ENCODE data around the gene PAX4. TPM values are rescaled to one million over a fixed set of nuclear protein-coding genes. Genes with fewer than 3 reads are reported as not detected.

Gene PAX4
- total RNA-seq, 2 donors from 2014 or later = not detected

- no peaks in the 10 kb centered on the region for H3K27me3 ChIP-seq
- ATAC-seq = no peak
Observed at GRCh38 chr7:127632276-127632910, 14.5 kb upstream of the PAX4 start.

GRCh38 chr7:127629268-127629854, 11.4 kb upstream of the PAX4 start:
- H3K36me3 ChIP-seq (replicated peaks in 1 of 2; ENCODE audit: insufficient read depth in 1 of 2, low read depth in 2 of 2) = no peaks in the 10 kb centered on the region
- H3K9me3 ChIP-seq = no peaks in the 10 kb centered on the region
- TF ChIP-seq POLR2A (IDR thresholded peaks at IDR 0.05) = no peak
- TF ChIP-seq CTCF (IDR thresholded peaks at IDR 0.05) = peak; percentile 50 to 77 (median 71)
- WGBS, 2 donors = 18 to 22% methylated on average over 5 of the region's 5 CpGs
- no peak overlapping the region for H3K4me3 ChIP-seq
- ATAC-seq (peak; percentile 95), DNase-seq (peak; percentile 78 to 84 (median 78))
- H3K27ac ChIP-seq = no peak overlapping the region
- intact Hi-C loops (cut with DNase I) = no loop called here
- H3K4me1 ChIP-seq = peaks cover 11% of the 10 kb centered on the region
- H3K27me3 ChIP-seq = no peaks in the 10 kb centered on the region

More at GRCh38 chr7:127632276-127632910, 14.5 kb upstream of the PAX4 start:
- Histone ChIP-seq H3K27ac (no peak overlapping the region), H3K4me1 (peaks cover 11% of the 10 kb centered on the region), H3K4me3 (no peak overlapping the region), H3K9me3 (no peaks in the 10 kb centered on the region), H3K36me3 (replicated peaks in 1 of 2; ENCODE audit: insufficient read depth in 1 of 2, low read depth in 2 of 2) (no peaks in the 10 kb centered on the region)
- intact Hi-C loops (cut with DNase I) = no loop called here
- no peak for TF ChIP-seq CTCF (IDR thresholded peaks at IDR 0.05)
- no peak for TF ChIP-seq POLR2A (IDR thresholded peaks at IDR 0.05)
- WGBS, 2 donors = 71 to 79% methylated on average over 7 of the region's 7 CpGs
- no peak for DNase-seq

GRCh38 chr7:127628445-127628844, 10.5 kb upstream of the PAX4 start:
- TF ChIP-seq POLR2A (IDR thresholded peaks at IDR 0.05) (no peak), CTCF (IDR thresholded peaks at IDR 0.05) (no peak)
- Histone ChIP-seq H3K4me3 (no peak overlapping the region), H3K4me1 (peaks cover 11% of the 10 kb centered on the region), H3K27me3 (no peaks in the 10 kb centered on the region), H3K36me3 (replicated peaks in 1 of 2; ENCODE audit: insufficient read depth in 1 of 2, low read depth in 2 of 2) (no peaks in the 10 kb centered on the region), H3K9me3 (no peaks in the 10 kb centered on the region), H3K27ac (no peak overlapping the region)
- no peak for ATAC-seq
- WGBS, 2 donors = 59 to 78% methylated on average over 3 of the region's 3 CpGs
- intact Hi-C loops (cut with DNase I) = no loop called here
- DNase-seq = no peak

- Histone ChIP-seq H3K4me3 (no peak overlapping the region), H3K27ac (no peak overlapping the region), H3K27me3 (no peaks in the 10 kb centered on the region), H3K4me1 (peaks cover 11% of the 10 kb centered on the region), H3K36me3 (replicated peaks in 1 of 2; ENCODE audit: insufficient read depth in 1 of 2, low read depth in 2 of 2) (no peaks in the 10 kb centered on the region), H3K9me3 (no peaks in the 10 kb centered on the region)
- intact Hi-C loops (cut with DNase I) = no loop called here
- ATAC-seq (no peak), DNase-seq (no peak)
- TF ChIP-seq POLR2A (IDR thresholded peaks at IDR 0.05) = no peak
- no peak for TF ChIP-seq CTCF (IDR thresholded peaks at IDR 0.05)
Observed at GRCh38 chr7:127625331-127625730, 7.4 kb upstream of the PAX4 start.
